GM12865 (cell line): ENCODE results near the gene PSME3IP1.
"Not testable (repeated sequence)": the region's sequence is repeated elsewhere in the genome, so short reads cannot be mapped to it uniquely, and the experiment has no call there.

Experiments used
- DNase-seq: peaks from one replicate; pipeline ENCODE4 v3.0.0; 2010; ENCODE audit warnings: low read depth
- H3K4me3 ChIP-seq: 2 replicates; pipeline ENCODE4 v1.5.1; 2011; ENCODE audit warnings: mild to moderate bottlenecking, low read depth, low read length, control low read depth
- CTCF ChIP-seq: IDR thresholded peaks from 2 replicates; pipeline ENCODE4 v1.5.1; 2011; ENCODE audit warnings: low read length, control low read depth, low read depth, inconsistent platforms; ENCODE audit not compliant: insufficient read depth; ENCODE audit errors: missing control alignments

PSME3IP1 gene

GRCh38 chr16:57113042-57113453 is 72.8 kb downstream of the PSME3IP1 start:
- no peak overlapping the region for H3K4me3 ChIP-seq
- peak; percentile 64 for DNase-seq
- no peak for TF ChIP-seq CTCF

GRCh38 chr16:57112403-57113041 is 73.3 kb downstream of the PSME3IP1 start:
- no peak for TF ChIP-seq CTCF
- peak overlapping the region; percentile 6; the same call in 1 of the 2 replicates for H3K4me3 ChIP-seq
- DNase-seq = peak; percentile 31

GRCh38 chr16:57111420-57111819 is 74.4 kb downstream of the PSME3IP1 start:
- no peak overlapping the region for H3K4me3 ChIP-seq
- no peak for DNase-seq
- no peak for TF ChIP-seq CTCF

GRCh38 chr16:57110937-57111336 is 74.9 kb downstream of the PSME3IP1 start:
- no peak overlapping the region for H3K4me3 ChIP-seq

GRCh38 chr16:57109259-57110105 is 76.4 kb downstream of the PSME3IP1 start:
- DNase-seq, H3K4me3 ChIP-seq: not testable (repeated sequence)

More at GRCh38 chr16:57110937-57111336, 74.9 kb downstream of the PSME3IP1 start:
- DNase-seq = no peak
- TF ChIP-seq CTCF = no peak

- no peak overlapping the region for H3K4me3 ChIP-seq
- TF ChIP-seq CTCF = no peak
- DNase-seq = no peak
Measured at GRCh38 chr16:57108432-57108831, 77.4 kb downstream of the PSME3IP1 start.

- H3K4me3 ChIP-seq = no peak overlapping the region
- no peak for TF ChIP-seq CTCF
- DNase-seq = no peak
Measured at GRCh38 chr16:57107321-57107922, 78.4 kb downstream of the PSME3IP1 start.
